Breast epithelium (tissue), 4 donors: ENCODE results near the gene AHNAK. TPM values are rescaled to one million over a fixed set of nuclear protein-coding genes. Genes with fewer than 3 reads are reported as not detected.
A peak's percentile ranks its signal among the peaks of the same experiment; 100 is the strongest.
"Not testable (repeated sequence)": the region's sequence is repeated elsewhere in the genome, so short reads cannot be mapped to it uniquely, and the experiment has no call there.

Experiments used
- DNase-seq, 2 donors: peaks; one replicate each; pipeline ENCODE4 v3.0.0-alpha.2; 2019; ENCODE audit warnings: low spot score in 2 of 2
- H3K27ac ChIP-seq, 2 donors: fragments of 200-600 bp; sonication (generic) in 1 of 2; one replicate each; pipeline ENCODE4 v1.5.1; 2016 to 2019; ENCODE audit warnings: mild to moderate bottlenecking in 1 of 2
- H3K27me3 ChIP-seq, 2 donors: fragments of 200-600 bp; sonication (generic) in 1 of 2; one replicate each; pipeline versions ENCODE4 v1.5.1 to v1.6.0; 2017 to 2019; ENCODE audit warnings: control low read depth in 1 of 2, mild to moderate bottlenecking in 1 of 2
- H3K36me3 ChIP-seq: fragments of 200-600 bp; one replicate; pipeline ENCODE4 v1.5.1; 2019
- H3K4me1 ChIP-seq, 2 donors: fragments of 200-600 bp; sonication (generic); one replicate each; pipeline ENCODE4 v1.5.1; 2016 to 2019; ENCODE audit warnings: control low read depth in 1 of 2
- H3K4me3 ChIP-seq, 3 donors: fragments of 200-600 bp; sonication (generic); 1 replicate in 2 of 3; 2 replicates in 1 of 3; pipeline ENCODE4 v1.5.1; 2016 to 2019; ENCODE audit warnings: mild to moderate bottlenecking in 3 of 3, moderate library complexity in 2 of 3
- H3K9me3 ChIP-seq, 2 donors: fragments of 200-600 bp; sonication (generic) in 1 of 2; one replicate each; pipeline ENCODE4 v1.5.1; 2016 to 2019; ENCODE audit warnings: control low read depth in 1 of 2
- CTCF ChIP-seq, 3 donors: fragments of 450-650 bp; IDR thresholded peaks; one replicate each; pipeline ENCODE4 v1.5.1; 2016 to 2017; ENCODE audit warnings: antibody characterized with exemption in 3 of 3, mild to moderate bottlenecking in 3 of 3, moderate library complexity in 3 of 3
- POLR2A ChIP-seq: fragments of 450-650 bp; IDR thresholded peaks from one replicate; pipeline ENCODE4 v1.6.1; 2016; ENCODE audit warnings: antibody characterized with exemption, mild to moderate bottlenecking, moderate library complexity
- POLR2AphosphoS5 ChIP-seq, 3 donors: sonication (generic); formaldehyde crosslinking; IDR thresholded peaks; one replicate each; pipeline ENCODE4 v1.6.1; 2017; ENCODE audit warnings: antibody characterized with exemption in 3 of 3
- intact Hi-C: fragments of 100-400 bp; cut with DNase I; formaldehyde crosslinking; loops from one replicate; pipeline ENCODE4 v1.15.1; 2023; ENCODE audit warnings: low total_unique reads
- total RNA-seq, 3 donors: library from RNA; depleted of rRNA; stranded (reverse); fragments of >200 nt; gene quantifications; one replicate each; pipeline ENCODE4 v1.1.0, GENCODE V29; 2016

AHNAK gene
- total RNA-seq, 3 donors from 2014 or later: 636 to 1,393 (median 1,040) TPM

- intact Hi-C loops: no loop called here
- Histone ChIP-seq H3K27ac (peak overlapping the region; percentile 93 to 96), H3K4me3 (no peak overlapping the region), H3K36me3 (no peaks in the 10 kb centered on the region), H3K27me3 (no peaks in the 10 kb centered on the region), H3K4me1 (peaks cover 15 to 19% of the 10 kb centered on the region in 2 donors), H3K9me3 (no peaks in the 10 kb centered on the region)
- TF ChIP-seq POLR2A: no peak
- TF ChIP-seq POLR2AphosphoS5 (IDR thresholded peaks at IDR 0.05): peak; percentile 69 to 82 (median 71)
- TF ChIP-seq CTCF (IDR thresholded peaks at IDR 0.05): peak; percentile 71 to 94 (median 93)
- peak; percentile 93 to 97 for DNase-seq
These were observed 14.0 kb upstream of the AHNAK start for GRCh38 chr11:62560566-62561103.

GRCh38 chr11:62559626-62560025 is 13.0 kb upstream of the AHNAK start:
- H3K9me3 ChIP-seq, H3K4me3 ChIP-seq, intact Hi-C loops, DNase-seq, H3K36me3 ChIP-seq, H3K27me3 ChIP-seq: not testable (repeated sequence)
- Histone ChIP-seq H3K27ac (peak overlapping the region; percentile 93 to 96), H3K4me1 (peaks cover 25 to 26% of the 10 kb centered on the region in 2 donors)

GRCh38 chr11:62559204-62559603 is 12.6 kb upstream of the AHNAK start:
- no peaks in the 10 kb centered on the region for H3K36me3 ChIP-seq
- intact Hi-C loops: no loop called here
- TF ChIP-seq POLR2A (no peak), POLR2AphosphoS5 (IDR thresholded peaks at IDR 0.05) (no peak), CTCF (IDR thresholded peaks at IDR 0.05) (no peak)

GRCh38 chr11:62558669-62559068 is 12.1 kb upstream of the AHNAK start:
- TF ChIP-seq POLR2A: no peak
- no peak for TF ChIP-seq CTCF (IDR thresholded peaks at IDR 0.05)
- no peak for TF ChIP-seq POLR2AphosphoS5 (IDR thresholded peaks at IDR 0.05)
- DNase-seq: no peak
- intact Hi-C loops: no loop called here
- no peaks in the 10 kb centered on the region for H3K27me3 ChIP-seq
- no peaks in the 10 kb centered on the region for H3K36me3 ChIP-seq
- H3K4me3 ChIP-seq: no peak overlapping the region
- H3K9me3 ChIP-seq: no peaks in the 10 kb centered on the region
- H3K27ac ChIP-seq: peak overlapping the region in 1 of 2 donors; percentile 96
- peaks cover 35% of the 10 kb centered on the region in 2 donors for H3K4me1 ChIP-seq

More at GRCh38 chr11:62559204-62559603, 12.6 kb upstream of the AHNAK start:
- Histone ChIP-seq H3K27me3 (no peaks in the 10 kb centered on the region), H3K9me3 (no peaks in the 10 kb centered on the region), H3K27ac (peak overlapping the region; percentile 93 to 96), H3K4me1 (peaks cover 29 to 30% of the 10 kb centered on the region in 2 donors), H3K4me3 (no peak overlapping the region)
- DNase-seq: no peak

GRCh38 chr11:62556875-62557631 is 10.4 kb upstream of the AHNAK start:
- no peaks in the 10 kb centered on the region for H3K27me3 ChIP-seq
- no peak for DNase-seq
- intact Hi-C loops: no loop called here
- H3K4me1 ChIP-seq: peaks cover 43% of the 10 kb centered on the region in 2 donors
- peak overlapping the region; percentile 10 to 55 (median 23) for H3K4me3 ChIP-seq
- no peaks in the 10 kb centered on the region for H3K9me3 ChIP-seq
- peak overlapping the region; percentile 96 to 98 for H3K27ac ChIP-seq
- H3K36me3 ChIP-seq: no peaks in the 10 kb centered on the region
- TF ChIP-seq CTCF (IDR thresholded peaks at IDR 0.05) (no peak), POLR2A (no peak), POLR2AphosphoS5 (IDR thresholded peaks at IDR 0.05) (no peak)
